HL-60 (cell line): Measurements from ENCODE around the gene SH3PXD2A.

Experiments
- DNase-seq, 2 experiments: peaks; one replicate each; pipeline ENCODE4 v3.0.0-alpha.2; 2010 to 2020; ENCODE audit warnings: low read depth in 1 of 2, low spot score in 1 of 2
- H3K27ac ChIP-seq: fragments of 250-450 bp; sonication (Bioruptor Pico); replicated peaks from 2 replicates; pipeline ENCODE4 v1.5.1; 2020; ENCODE audit warnings: mild to moderate bottlenecking, moderate library complexity
- H3K27me3 ChIP-seq: fragments of 250-450 bp; sonication (Bioruptor Pico); 2 replicates; pipeline ENCODE4 v1.5.1; 2021; ENCODE audit warnings: mild to moderate bottlenecking, moderate library complexity; ENCODE audit not compliant: insufficient read depth, poor library complexity, severe bottlenecking
- H3K4me3 ChIP-seq: replicated peaks from 2 replicates; pipeline ENCODE4 v1.5.1; 2011; ENCODE audit warnings: mild to moderate bottlenecking, control low read depth, low read length; ENCODE audit not compliant: insufficient read depth
- GABPA ChIP-seq: IDR thresholded peaks from 2 replicates; pipeline ENCODE4 v1.6.1; 2012; ENCODE audit warnings: low read depth
- POLR2AphosphoS5 ChIP-seq: IDR thresholded peaks from 2 replicates; pipeline ENCODE4 v1.6.1; 2012; ENCODE audit warnings: low read depth
- SPI1 ChIP-seq: IDR thresholded peaks from 2 replicates; pipeline ENCODE4 v1.6.1; 2012; ENCODE audit warnings: low read depth, mild to moderate bottlenecking, borderline replicate concordance
- TF ChIP-seq, protein P1 (sequence below): IDR thresholded peaks from one replicate; pipeline ENCODE4 v1.5.1; 2011; ENCODE audit warnings: low read length, control low read depth, inconsistent platforms; ENCODE audit not compliant: insufficient read depth
- TF ChIP-seq, protein P2 (sequence below): IDR thresholded peaks from 2 replicates; pipeline ENCODE4 v1.6.1; 2012; ENCODE audit warnings: low read depth; ENCODE audit not compliant: insufficient replicate concordance

SH3PXD2A gene

GRCh38 chr10:103548581-103549348 lies 306.6 kb downstream of the SH3PXD2A start:
- TF ChIP-seq, protein P1, sequence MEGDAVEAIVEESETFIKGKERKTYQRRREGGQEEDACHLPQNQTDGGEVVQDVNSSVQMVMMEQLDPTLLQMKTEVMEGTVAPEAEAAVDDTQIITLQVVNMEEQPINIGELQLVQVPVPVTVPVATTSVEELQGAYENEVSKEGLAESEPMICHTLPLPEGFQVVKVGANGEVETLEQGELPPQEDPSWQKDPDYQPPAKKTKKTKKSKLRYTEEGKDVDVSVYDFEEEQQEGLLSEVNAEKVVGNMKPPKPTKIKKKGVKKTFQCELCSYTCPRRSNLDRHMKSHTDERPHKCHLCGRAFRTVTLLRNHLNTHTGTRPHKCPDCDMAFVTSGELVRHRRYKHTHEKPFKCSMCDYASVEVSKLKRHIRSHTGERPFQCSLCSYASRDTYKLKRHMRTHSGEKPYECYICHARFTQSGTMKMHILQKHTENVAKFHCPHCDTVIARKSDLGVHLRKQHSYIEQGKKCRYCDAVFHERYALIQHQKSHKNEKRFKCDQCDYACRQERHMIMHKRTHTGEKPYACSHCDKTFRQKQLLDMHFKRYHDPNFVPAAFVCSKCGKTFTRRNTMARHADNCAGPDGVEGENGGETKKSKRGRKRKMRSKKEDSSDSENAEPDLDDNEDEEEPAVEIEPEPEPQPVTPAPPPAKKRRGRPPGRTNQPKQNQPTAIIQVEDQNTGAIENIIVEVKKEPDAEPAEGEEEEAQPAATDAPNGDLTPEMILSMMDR = no peak
- TF ChIP-seq POLR2AphosphoS5 (no peak), SPI1 (no peak), GABPA (no peak)
- TF ChIP-seq, protein P2, sequence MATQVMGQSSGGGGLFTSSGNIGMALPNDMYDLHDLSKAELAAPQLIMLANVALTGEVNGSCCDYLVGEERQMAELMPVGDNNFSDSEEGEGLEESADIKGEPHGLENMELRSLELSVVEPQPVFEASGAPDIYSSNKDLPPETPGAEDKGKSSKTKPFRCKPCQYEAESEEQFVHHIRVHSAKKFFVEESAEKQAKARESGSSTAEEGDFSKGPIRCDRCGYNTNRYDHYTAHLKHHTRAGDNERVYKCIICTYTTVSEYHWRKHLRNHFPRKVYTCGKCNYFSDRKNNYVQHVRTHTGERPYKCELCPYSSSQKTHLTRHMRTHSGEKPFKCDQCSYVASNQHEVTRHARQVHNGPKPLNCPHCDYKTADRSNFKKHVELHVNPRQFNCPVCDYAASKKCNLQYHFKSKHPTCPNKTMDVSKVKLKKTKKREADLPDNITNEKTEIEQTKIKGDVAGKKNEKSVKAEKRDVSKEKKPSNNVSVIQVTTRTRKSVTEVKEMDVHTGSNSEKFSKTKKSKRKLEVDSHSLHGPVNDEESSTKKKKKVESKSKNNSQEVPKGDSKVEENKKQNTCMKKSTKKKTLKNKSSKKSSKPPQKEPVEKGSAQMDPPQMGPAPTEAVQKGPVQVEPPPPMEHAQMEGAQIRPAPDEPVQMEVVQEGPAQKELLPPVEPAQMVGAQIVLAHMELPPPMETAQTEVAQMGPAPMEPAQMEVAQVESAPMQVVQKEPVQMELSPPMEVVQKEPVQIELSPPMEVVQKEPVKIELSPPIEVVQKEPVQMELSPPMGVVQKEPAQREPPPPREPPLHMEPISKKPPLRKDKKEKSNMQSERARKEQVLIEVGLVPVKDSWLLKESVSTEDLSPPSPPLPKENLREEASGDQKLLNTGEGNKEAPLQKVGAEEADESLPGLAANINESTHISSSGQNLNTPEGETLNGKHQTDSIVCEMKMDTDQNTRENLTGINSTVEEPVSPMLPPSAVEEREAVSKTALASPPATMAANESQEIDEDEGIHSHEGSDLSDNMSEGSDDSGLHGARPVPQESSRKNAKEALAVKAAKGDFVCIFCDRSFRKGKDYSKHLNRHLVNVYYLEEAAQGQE = no peak
- DNase-seq = no peak
- Histone ChIP-seq H3K4me3 (no peak overlapping the region), H3K27me3 (peaks cover 3% of the 10 kb centered on the region), H3K27ac (no peak overlapping the region)

DNA sequence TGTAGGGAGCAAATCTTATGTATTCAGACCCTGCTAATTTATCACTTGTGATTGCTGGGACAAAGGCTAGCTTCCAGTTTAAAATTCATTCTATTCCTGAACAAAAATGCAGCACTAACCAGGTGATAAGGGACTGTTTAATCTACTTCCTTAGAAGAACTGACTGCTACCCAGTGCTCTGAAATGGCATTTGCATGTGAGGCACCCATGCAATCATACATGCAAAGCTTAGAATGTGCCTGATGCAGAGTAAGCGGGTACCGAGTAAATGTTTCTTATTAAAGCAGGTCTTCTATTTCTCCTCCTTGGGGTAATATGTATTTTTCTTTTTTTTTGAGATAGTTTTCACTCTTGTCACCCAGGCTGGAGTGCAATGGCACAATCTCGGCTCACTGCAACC lies 307.4 kb downstream of the SH3PXD2A start:
- peaks cover 3% of the 10 kb centered on the region for H3K27me3 ChIP-seq

DNA sequence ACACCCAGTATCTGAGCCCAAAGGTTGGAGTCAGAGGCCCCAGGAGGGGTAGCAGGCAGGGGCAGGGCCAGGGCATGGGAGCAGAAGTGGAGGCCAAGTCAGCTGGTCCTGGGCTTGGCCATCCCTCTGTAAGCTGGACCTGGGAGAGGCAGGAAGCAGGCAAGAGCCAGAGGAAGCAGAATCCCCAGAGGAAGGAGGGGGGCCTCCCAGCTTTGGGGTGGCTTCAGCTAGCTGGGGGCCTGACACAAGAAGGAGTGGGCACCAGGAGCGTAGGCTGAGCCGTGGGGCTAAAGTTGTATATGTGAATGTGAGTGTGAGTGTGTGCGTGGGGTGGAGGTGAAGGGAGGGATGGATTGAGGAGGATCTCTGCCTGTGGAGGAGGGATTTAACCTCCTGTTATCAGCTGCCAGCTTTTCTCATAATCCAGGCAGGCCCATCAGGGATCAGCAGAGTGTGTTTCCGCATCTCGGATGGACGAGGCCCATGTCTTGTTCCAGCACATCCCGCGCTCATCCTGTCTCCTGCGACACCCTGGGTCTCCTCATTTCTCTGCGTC lies 307.9 kb downstream of the SH3PXD2A start:
- TF ChIP-seq GABPA (no peak), SPI1 (no peak), POLR2AphosphoS5 (no peak)
- TF ChIP-seq, protein P1 = no peak
- TF ChIP-seq, protein P2 = no peak
- no peak for DNase-seq

More for the DNA sequence above, 307.4 kb downstream of the SH3PXD2A start:
- Histone ChIP-seq H3K4me3 (no peak overlapping the region), H3K27ac (no peak overlapping the region)
- DNase-seq = no peak
- TF ChIP-seq, protein P2 = no peak
- TF ChIP-seq SPI1 (no peak), POLR2AphosphoS5 (no peak), GABPA (no peak)
- TF ChIP-seq, protein P1 = no peak

More for the DNA sequence above, 307.9 kb downstream of the SH3PXD2A start:
- Histone ChIP-seq H3K4me3 (no peak overlapping the region), H3K27me3 (peaks cover 3% of the 10 kb centered on the region), H3K27ac (no peak overlapping the region)
